CD4-positive, alpha-beta T cell (primary cell): ENCODE data around the gene TERC. TPM values are rescaled to one million over a fixed set of nuclear protein-coding genes. Genes with fewer than 3 reads are reported as not detected.

Source experiments
- ATAC-seq: fragments of 200-7000 bp; cut with Tn5 transposase; one replicate; pipeline ENCODE4 v1.10.0; 2022; ENCODE audit warnings: mild to moderate bottlenecking; ENCODE audit not compliant: poor library complexity
- CTCF ChIA-PET: fragments of 350-600 bp; sonication (Branson Sonifier 250); formaldehyde crosslinking; loops from one replicate; lab custom pipeline; 2021; ENCODE audit warnings: antibody characterized with exemption, inconsistent platforms; lab: Charles Lee
- POLR2A ChIA-PET: fragments of 350-600 bp; sonication (Branson Sonifier 250); formaldehyde crosslinking; loops from one replicate; lab custom pipeline; 2021; ENCODE audit warnings: antibody characterized with exemption, inconsistent platforms; lab: Charles Lee
- DNase-seq, 14 experiments: peaks; one replicate each; pipeline ENCODE4 v3.0.0-alpha.2; 2013 to 2020; ENCODE audit warnings: mixed read lengths in 2 of 14
- H3K27ac ChIP-seq, 2 donors: one replicate each; pipeline versions ENCODE4 v1.5.1 to v1.7.0; 2013; ENCODE audit warnings: low read length in 2 of 2, low read depth in 1 of 2, mild to moderate bottlenecking in 1 of 2
- H3K27me3 ChIP-seq, 2 experiments: 1 replicate in 1 of 2; 2 replicates in 1 of 2; pipeline versions ENCODE4 v1.6.1 to v1.7.0; 2013; ENCODE audit warnings: low read length in 2 of 2, control low read depth in 1 of 2, mild to moderate bottlenecking in 1 of 2, moderate library complexity in 1 of 2; ENCODE audit not compliant: insufficient read depth in 2 of 2, control insufficient read depth in 1 of 2
- H3K36me3 ChIP-seq: one replicate; pipeline ENCODE4 v1.6.1; 2013; ENCODE audit warnings: low read length, control low read depth; ENCODE audit not compliant: insufficient read depth
- H3K4me1 ChIP-seq: one replicate; pipeline ENCODE4 v1.6.1; 2013; ENCODE audit warnings: low read length, control low read depth; ENCODE audit not compliant: insufficient read depth
- H3K4me3 ChIP-seq: one replicate; pipeline ENCODE4 v1.5.1; 2013; ENCODE audit warnings: mild to moderate bottlenecking, low read length, moderate library complexity
- H3K9me3 ChIP-seq, 2 experiments: 1 replicate in 1 of 2; 2 replicates in 1 of 2; pipeline versions ENCODE4 v1.6.1 to v1.7.0; 2013; ENCODE audit warnings: low read length in 2 of 2, mild to moderate bottlenecking in 2 of 2, control low read depth in 1 of 2, moderate library complexity in 1 of 2; ENCODE audit not compliant: control insufficient read depth in 1 of 2, insufficient read depth in 1 of 2
- H3K27ac Mint-ChIP-seq: one replicate; pipeline ENCODE4 v1.8.0; 2020; ENCODE audit warnings: mixed read lengths
- H3K27me3 Mint-ChIP-seq: one replicate; pipeline ENCODE4 v1.8.0; 2021; ENCODE audit warnings: mixed read lengths
- H3K36me3 Mint-ChIP-seq: one replicate; pipeline ENCODE4 v1.8.0; 2021; ENCODE audit warnings: low read depth, mixed read lengths
- H3K4me1 Mint-ChIP-seq: one replicate; pipeline ENCODE4 v1.8.0; 2021; ENCODE audit warnings: low read depth, mixed read lengths
- H3K4me3 Mint-ChIP-seq: one replicate; pipeline ENCODE4 v1.8.0; 2020; ENCODE audit warnings: mild to moderate bottlenecking, mixed read lengths
- H3K9me3 Mint-ChIP-seq: one replicate; pipeline ENCODE4 v1.8.0; 2020; ENCODE audit warnings: mixed read lengths
- CTCF ChIP-seq: fragments of 200-600 bp; IDR thresholded peaks from one replicate; pipeline ENCODE4 v1.8.0; 2022; ENCODE audit warnings: antibody characterized with exemption, mild to moderate bottlenecking
- intact Hi-C, 2 experiments: fragments of 100-400 bp; cut with DNase I in 1 of 2; cut with micrococcal nuclease in 1 of 2; formaldehyde crosslinking; loops; one replicate each; pipeline versions ENCODE4 v1.15.1 to v1.9.0; 2023 to 2025; cut with DNase I, micrococcal nuclease
- total RNA-seq, 174 experiments: library from RNA in 2 of 174; stranded (reverse) in 2 of 174; gene quantifications; one replicate each; pipeline ENCODE4 v1.2.3 and lab custom pipeline; 2021 to 2026

The TERC gene
- total RNA-seq, 2 experiments from 2014 or later = 9.0 to 10.4 TPM

GRCh38 chr3:169772305-169772896, 7.5 kb upstream of the TERC start:
- peak in 6 of 14 experiments; percentile 36 to 80 (median 46) for DNase-seq
- peak; percentile 13 for ATAC-seq

GRCh38 chr3:169771497-169772304, 6.8 kb upstream of the TERC start:
- Histone ChIP-seq H3K9me3 (no peaks in the 10 kb centered on the region), H3K4me1 (peaks cover 22% of the 10 kb centered on the region), H3K27ac (peak overlapping the region; percentile 98 to 100), H3K27me3 (no peaks in the 10 kb centered on the region), H3K4me3 (peak overlapping the region; percentile 83), H3K36me3 (peaks cover 19% of the 10 kb centered on the region)
- CTCF ChIA-PET = interaction anchor here (1.9 to 3.0 kb wide), 2 partner anchors 9 to 195 kb away, joined by 13 to 20 read pairs; partner anchors contain the start of gene SEC62
- ATAC-seq = no peak
- Mint-ChIP-seq H3K4me3 (peak overlapping the region; percentile 98), H3K9me3 (no peaks in the 10 kb centered on the region), H3K36me3 (peaks cover 54% of the 10 kb centered on the region), H3K4me1 (peaks cover 54% of the 10 kb centered on the region), H3K27ac (peak overlapping the region; percentile 100), H3K27me3 (peaks cover 12% of the 10 kb centered on the region)
- DNase-seq = peak in 13 of 14 experiments; percentile 32 to 92 (median 50)
- intact Hi-C loops = loop anchor here (2.0 to 5.0 kb wide), 4 partner anchors 13 to 409 kb away; partner anchors contain the start of genes LRRC34 (in 1 of the 2), LRRIQ4 (in 1 of the 2), PHC3 (in 1 of the 2) and SEC62 (in 1 of the 2)
- TF ChIP-seq CTCF = no peak
- POLR2A ChIA-PET = interaction anchor here (0.7 to 3.7 kb wide), 16 partner anchors 8 to 1313 kb away, joined by 3 to 85 read pairs (median 6); partner anchors contain the start of genes LRRC34, LRRIQ4, PHC3 and RPL22L1

More at GRCh38 chr3:169772305-169772896, 7.5 kb upstream of the TERC start:
- ChIA-PET CTCF (interaction anchor here (1.9 to 3.0 kb wide), 3 partner anchors 10 to 194 kb away, joined by 5 to 20 read pairs (median 13); partner anchors contain the start of gene SEC62), POLR2A (interaction anchor here (0.5 to 3.7 kb wide), 21 partner anchors 9 to 1312 kb away, joined by 3 to 85 read pairs (median 6); partner anchors contain the start of genes LRRC34, LRRIQ4, PHC3 and PRKCI)
- peak overlapping the region; percentile 100 for H3K27ac Mint-ChIP-seq
- TF ChIP-seq CTCF = no peak
- no peaks in the 10 kb centered on the region for H3K27me3 ChIP-seq
- intact Hi-C loops = loop anchor here (2.0 to 5.0 kb wide), 4 partner anchors 14 to 408 kb away; partner anchors contain the start of genes LRRC34 (in 1 of the 2), LRRIQ4 (in 1 of the 2), PHC3 (in 1 of the 2) and SEC62 (in 1 of the 2)
- peaks cover 12% of the 10 kb centered on the region for H3K27me3 Mint-ChIP-seq
- peak overlapping the region; percentile 98 for H3K4me3 Mint-ChIP-seq
- H3K9me3 Mint-ChIP-seq = no peaks in the 10 kb centered on the region
- peak overlapping the region; percentile 83 for H3K4me3 ChIP-seq
- H3K27ac ChIP-seq = peak overlapping the region; percentile 98 to 100
- peaks cover 61% of the 10 kb centered on the region for H3K36me3 Mint-ChIP-seq
- H3K4me1 Mint-ChIP-seq = peaks cover 61% of the 10 kb centered on the region
- H3K4me1 ChIP-seq = peaks cover 22% of the 10 kb centered on the region
- H3K9me3 ChIP-seq = no peaks in the 10 kb centered on the region
- H3K36me3 ChIP-seq = peaks cover 26% of the 10 kb centered on the region
